22Rv1 (cell line): ENCODE measurements around the gene PRKCE.

Experiments
- CTCF ChIP-seq: fragments of 450-650 bp; IDR thresholded peaks from 2 replicates; pipeline ENCODE4 v1.5.1; 2017; ENCODE audit warnings: mild to moderate bottlenecking
- ZFX ChIP-seq: fragments of 450-650 bp; IDR thresholded peaks from 2 replicates; pipeline ENCODE4 v1.6.1; 2017; ENCODE audit warnings: antibody characterized with exemption, borderline replicate concordance

- TF ChIP-seq CTCF: no peak
- no peak for TF ChIP-seq ZFX
Observed at GRCh38 chr2:46030330-46030729, 378.9 kb downstream of the PRKCE start.
